Activated T-helper 9 cell treated with anti-CD3 and anti-CD28 coated beads, Interleukin-2, amount 50 U/mL, for 16 hours (primary cell): ENCODE measurements around the gene LHFPL2.

Experiments
- DNase-seq: peaks from one replicate; pipeline ENCODE4 v3.0.0-alpha.2; 2020; ENCODE audit warnings: low read depth

Gene LHFPL2

GRCh38 chr5:78618303-78618702, 30.3 kb downstream of the LHFPL2 start:
- no peak for DNase-seq

DNA sequence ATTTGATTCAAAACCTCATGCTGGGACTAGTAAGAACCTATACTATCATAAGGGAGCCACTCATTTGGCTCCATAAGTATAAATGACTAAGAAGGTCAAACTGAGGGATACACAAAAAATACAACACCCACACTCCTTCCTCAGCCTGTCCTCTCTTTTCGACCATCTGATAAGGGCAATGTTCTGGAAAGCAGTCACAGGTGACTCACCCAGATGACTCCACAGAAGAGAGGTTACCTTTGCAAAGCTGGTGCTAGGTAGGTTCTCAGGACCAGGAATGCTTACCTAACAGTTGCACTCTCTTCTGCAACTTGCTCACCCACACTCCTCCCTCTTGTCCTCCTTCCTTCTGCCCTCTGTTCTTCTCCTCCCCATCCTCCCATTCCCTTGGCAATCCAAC, 32.9 kb downstream of the LHFPL2 start:
- no peak for DNase-seq

- DNase-seq, result no peak
These were observed 33.8 kb downstream of the LHFPL2 start for GRCh38 chr5:78614816-78615215.

DNA sequence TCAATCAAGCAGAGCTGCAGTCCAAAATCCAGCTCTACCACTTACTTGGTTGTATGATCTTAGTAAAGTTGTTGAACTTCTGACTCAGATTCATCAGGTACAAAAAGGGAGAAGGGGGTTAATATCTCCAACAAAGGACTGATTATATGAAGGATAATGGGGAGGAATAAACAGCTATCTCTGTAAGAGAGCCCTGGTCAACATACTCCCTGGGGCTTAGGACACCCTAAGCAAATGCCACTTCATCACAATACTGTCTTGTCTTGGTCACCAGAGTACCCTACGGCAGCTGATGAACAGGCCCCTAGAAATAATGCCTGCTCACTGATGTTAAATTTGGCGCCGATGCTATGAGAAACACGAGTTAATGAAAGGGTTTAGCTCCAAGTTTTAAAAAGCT, 34.8 kb downstream of the LHFPL2 start:
- no peak for DNase-seq

GRCh38 chr5:78613151-78613533, 35.4 kb downstream of the LHFPL2 start:
- DNase-seq, result no peak

DNA sequence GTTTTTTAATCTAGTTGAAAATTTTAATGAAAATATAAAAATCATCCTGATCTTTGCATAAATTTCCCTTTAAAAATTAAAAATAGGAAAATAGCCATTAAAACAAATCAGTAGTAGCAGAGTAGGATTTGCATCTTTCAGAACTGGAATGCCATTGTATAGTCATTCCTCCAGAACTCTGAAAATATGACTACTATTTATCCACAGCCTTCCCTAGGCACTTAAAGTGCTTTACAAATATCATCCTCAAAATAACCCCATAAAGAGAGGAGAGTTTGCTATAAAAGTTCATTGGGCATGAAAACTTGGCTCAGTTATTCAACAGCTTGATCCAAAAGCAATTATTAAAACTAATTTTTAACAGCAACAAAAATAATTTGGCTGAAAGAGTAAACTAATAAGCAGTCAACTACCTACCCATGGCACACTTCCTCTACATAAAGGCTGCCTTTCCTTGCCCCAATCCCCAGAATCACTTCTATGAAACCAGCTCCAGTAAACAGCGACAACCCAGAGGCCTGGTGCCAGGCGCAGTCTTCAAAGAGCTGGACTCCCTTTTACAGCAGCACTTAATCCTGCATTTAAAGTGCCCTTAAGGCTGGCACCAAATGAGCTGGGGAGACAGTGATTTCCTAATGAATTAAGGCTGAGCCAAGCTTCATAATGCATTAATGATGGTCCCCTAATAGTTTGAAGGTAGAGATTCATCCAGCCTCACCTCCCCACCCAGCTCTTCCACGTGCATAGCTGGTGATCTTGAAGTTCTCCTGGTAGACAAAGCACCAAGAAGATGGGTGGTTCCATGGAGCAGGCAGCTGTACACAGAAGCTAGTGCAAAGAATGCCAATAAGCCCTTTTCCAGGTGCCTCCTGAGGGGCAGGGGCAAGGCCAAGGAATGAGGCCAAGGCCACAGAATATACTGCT, 36.1 kb downstream of the LHFPL2 start:
- DNase-seq, result no peak

GRCh38 chr5:78611126-78611605, 37.4 kb downstream of the LHFPL2 start:
- no peak for DNase-seq

GRCh38 chr5:78610636-78611035, 37.9 kb downstream of the LHFPL2 start:
- no peak for DNase-seq

DNA sequence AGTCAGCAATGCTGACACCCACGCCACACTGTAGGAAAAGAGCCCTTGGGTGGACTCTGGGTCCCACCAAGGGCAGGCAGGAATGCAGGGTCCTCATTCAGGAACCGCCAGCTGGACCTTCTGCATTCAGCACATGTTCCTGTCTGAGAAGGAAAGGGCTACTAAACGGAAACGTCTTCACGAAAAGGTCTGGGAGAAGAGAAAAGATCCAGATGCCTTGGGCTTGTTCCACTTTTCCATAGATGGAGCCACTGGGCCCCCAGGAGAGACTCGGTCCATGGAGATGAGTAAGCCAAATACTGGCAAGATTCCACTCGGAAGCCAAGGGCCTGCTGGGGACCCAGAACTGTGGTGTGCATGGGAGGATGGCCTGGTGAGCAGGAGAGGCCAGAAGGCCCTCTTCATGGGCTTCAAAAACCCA, 38.4 kb downstream of the LHFPL2 start:
- DNase-seq, result no peak

DNA sequence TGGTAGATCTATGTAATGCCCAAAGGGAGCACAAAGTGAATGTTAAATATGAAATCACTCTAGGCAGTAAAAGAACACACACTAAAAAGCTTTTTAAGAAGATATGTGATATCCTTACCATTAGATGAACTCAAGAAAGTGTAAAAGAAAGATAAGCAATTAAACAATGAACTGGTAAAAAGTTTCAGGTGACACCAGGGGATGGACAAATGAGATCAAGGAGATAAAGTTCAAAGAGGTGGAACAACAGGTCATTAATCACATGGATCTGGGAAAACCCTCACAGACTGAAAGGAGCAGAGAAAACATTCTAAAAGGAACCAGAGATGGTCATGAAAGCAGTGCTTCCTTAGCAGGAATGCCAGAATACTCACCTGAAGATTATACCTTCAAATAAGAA, 40.7 kb downstream of the LHFPL2 start:
- DNase-seq, result no peak

DNA sequence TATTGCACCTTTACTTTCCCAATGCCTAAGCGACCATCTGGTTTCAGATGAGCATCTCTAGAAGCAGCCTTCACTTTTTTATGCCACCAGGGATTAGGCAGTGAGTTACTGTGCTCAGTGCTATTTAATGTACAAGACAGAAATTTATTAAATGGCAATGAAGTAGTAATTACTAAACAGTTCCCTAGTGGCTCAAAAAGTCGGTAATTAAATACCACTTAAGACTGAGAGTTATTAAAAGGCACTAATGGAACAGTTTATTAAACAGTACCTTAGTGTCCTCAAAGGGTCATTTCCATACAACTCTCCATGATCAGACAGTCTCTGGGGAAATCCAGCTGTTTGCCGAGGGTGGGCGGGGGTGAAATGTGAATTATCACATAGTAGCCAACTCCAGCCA, 42.3 kb downstream of the LHFPL2 start:
- DNase-seq, result no peak

GRCh38 chr5:78605611-78606010, 43.0 kb downstream of the LHFPL2 start:
- DNase-seq, result no peak

DNA sequence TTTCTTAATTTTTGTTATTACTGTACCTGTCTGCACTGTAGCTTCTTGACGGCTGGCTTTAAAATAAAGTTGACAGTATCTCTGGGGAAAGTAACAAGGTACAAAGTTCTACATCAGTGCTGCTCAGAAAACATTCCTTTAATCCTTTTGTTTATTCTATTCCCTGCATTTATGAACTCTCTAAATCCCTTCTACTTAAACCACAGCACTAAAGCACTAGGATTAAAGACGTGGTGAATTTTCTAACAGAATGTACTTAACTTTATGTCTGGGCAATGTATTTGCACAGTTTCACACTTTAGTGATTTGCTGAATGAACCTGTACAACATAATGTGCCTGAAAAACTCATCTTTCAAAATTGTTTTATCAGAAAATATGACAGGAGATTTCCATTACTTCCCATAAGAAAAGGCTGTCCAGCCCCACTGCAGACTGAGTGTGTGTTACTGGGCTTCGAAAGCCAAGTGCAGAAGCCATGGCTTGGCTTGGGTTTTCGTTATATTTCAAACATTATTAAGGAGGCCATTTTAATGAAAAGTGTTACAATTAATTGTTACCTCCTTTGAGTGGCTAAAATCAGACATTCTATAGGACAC, 43.8 kb downstream of the LHFPL2 start:
- DNase-seq, result no peak

DNA sequence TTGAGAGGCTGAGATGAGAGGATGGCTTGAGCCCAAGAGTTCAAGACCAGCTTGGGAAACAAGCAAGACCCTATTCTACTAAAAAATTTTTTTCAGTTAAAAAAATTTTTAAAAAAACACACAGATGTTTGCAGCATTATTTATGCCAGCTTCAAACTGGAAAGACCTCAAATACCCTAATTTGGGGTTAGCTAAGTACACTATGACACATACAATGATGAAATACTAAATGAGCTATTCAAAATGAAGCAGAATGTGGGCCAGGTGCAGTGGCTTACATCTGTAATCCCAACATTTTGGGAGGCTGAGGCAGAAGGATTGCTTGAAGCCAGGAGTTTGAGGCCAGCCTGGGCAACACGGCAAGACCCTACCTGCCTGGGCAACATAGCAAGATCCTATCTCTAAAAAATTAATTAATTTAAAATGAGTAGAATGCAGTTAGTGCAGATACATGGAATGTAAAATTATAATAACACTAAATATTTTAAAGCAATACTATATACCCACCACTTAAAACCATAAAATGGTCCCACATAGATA, 44.9 kb downstream of the LHFPL2 start:
- DNase-seq, result no peak

- no peak for DNase-seq
These were observed 46.2 kb downstream of the LHFPL2 start for GRCh38 chr5:78602400-78602799.

DNA sequence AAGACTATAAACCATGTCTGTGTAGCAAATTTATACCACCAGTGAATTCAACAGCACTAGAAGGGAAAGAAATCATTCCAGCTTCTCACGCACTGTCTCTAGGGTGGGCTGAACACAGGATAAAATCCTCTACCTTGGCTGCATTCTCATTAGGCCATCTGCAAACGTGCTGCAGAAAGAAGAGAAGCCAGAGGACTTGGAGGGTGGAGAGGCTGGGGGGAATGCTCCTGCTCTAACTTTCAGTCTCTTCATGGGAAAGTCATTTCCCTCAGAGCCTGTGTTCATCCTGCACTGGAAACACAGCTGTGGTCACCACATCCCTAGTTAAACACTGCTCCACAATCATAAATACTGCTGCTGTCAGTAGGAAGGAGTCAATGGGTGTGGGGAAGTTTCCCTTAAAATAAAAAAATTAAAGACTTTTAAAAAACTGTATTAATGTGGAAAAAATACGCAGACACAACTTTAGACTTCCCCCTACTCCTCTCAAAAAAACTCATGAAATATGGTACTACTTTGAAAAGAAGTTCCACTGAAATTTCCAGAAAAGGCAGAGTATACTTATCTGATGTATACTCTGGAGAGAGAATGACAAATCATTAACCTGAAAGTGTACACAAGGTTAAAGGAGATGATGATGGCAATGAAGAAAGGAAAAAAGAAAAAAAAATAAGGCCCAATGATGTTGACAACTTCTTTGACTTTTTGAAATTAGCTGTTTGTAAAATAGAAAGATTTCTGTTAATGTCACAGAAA, 46.8 kb downstream of the LHFPL2 start:
- no peak for DNase-seq

DNA sequence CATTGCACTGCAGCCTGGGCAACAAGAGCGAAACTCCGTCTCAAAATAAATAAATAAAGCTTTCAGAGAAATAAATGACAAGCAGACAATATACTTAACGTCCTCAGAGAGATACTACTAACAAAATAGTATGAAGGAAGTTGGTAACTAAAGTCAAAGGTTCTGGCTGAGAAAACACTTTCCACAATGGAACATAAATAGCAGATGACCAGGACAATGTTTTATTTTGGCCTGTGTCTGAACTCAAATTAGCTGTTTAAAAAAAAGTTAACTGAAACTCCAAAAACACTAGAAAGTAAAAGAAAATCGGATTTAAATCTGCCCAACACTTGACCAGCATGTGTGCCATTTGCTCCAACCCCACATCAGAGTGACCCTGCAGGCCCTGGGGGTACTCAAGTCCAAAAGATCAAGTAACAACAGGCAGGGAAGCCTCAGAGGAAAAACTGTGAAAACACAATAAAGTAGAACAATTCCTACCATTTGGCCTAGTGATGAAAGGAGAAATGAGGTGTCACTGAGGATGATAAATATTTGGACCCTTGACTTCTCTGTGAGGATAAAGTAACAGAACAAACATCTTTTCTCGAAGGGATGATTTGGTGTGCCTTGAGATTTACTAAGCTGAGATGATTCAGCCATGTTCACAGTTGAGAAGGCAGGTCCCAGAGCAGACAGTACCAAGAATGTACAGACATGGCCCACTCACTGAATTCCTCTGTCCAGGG, 47.7 kb downstream of the LHFPL2 start:
- DNase-seq, result no peak

GRCh38 chr5:78598973-78599372, 49.6 kb downstream of the LHFPL2 start:
- no peak for DNase-seq

DNA sequence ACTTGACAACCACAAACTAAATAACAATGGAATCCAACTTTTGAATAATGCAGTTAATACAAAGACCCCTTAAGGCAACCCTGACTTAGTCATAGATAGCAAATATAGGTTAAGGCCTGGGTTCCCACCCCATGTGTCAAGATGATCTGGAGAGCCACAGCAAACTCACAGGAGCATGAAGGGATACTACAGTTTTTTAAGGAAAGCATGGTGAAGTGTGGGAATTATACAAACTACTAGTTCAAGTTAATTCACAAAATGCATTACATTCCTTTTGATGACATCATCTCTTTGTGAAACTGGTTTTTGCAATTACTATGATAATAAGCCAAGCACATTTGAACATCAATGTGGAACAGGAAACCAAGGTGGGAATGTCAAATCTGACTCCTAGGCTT, 50.6 kb downstream of the LHFPL2 start:
- DNase-seq, result no peak

DNA sequence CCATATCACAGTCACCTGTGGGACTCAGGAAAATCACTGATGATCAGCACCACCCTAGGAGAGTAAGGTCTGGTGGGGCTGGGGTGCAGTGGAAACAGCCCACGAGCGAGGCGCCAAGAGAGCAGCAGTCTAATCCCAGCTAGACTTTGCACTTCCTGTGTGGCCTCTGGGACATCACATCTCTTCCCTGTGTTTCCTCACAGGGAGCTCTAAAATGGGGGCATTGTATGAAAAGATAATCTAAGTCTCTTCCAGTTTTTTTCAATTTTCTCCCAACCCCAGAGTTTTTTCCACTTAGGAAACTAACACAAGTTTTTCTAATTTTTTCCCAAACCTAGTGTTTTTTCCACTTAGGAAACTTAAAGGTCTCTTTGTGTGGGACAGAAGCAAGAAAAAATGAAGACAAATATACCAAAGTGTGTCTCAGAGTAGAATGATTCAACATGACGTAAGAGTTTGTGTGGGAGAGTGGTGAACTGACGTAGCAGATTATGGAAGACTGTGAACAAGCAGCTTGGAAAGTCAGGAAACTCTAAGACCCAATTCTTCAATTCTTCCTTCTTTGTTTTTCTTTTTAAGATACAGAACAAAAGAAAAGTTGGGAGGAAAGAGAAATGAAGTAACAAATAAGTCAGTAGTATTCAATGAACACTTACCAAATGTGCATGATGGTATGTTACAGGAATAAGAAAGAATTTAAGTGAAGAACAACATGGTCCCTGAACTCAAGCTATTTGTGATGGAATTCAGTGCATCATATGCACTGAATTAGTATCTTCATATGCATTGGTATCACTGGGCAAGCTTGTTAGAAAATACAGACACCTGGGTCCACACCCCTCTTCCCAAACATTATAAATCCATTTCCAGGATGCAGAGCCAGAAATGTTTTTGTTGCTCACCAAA, 51.3 kb downstream of the LHFPL2 start:
- no peak for DNase-seq

GRCh38 chr5:78595458-78595921, 53.1 kb downstream of the LHFPL2 start:
- no peak for DNase-seq
